ENCODE measurements around the gene TULP4.

- TF ChIP-seq CTCF (conservative IDR thresholded peaks at IDR 0.05; ENCODE audit: low read length) (no peak), EZH2phosphoT487 (IDR thresholded peaks at IDR 0.05; ENCODE audit: borderline replicate concordance) (no peak)
These were observed 49.5 kb upstream of the TULP4 start for GRCh38 chr6:158262755-158263154.

Data from Loucy (cell line).